ENCODE results near the gene CCDC88A. TPM values are rescaled to one million over a fixed set of nuclear protein-coding genes. Genes with fewer than 3 reads are reported as not detected.
"Not testable (repeated sequence)": the region's sequence is repeated elsewhere in the genome, so short reads cannot be mapped to it uniquely, and the experiment has no call there.

Gene CCDC88A
- total and polyA plus RNA-seq, 4 donors: 126 to 223 (median 205) TPM

GRCh38 chr2:55391615-55392242 is 27.9 kb downstream of the CCDC88A start:
- no CpG with 5 or more reads among the region's 3 CpGs for WGBS (ENCODE audit: insufficient coverage)
- H3K27me3 ChIP-seq (ENCODE audit: control insufficient read depth, insufficient read depth, low read length): no peaks in the 10 kb centered on the region
- no peak overlapping the region for H3K4me3 ChIP-seq (ENCODE audit: low read depth, low read length)
- H3K27ac ChIP-seq (ENCODE audit: low read depth, low read length): no peak overlapping the region
- H3K4me1 ChIP-seq (ENCODE audit: control insufficient read depth, insufficient read depth, low read length): no peaks in the 10 kb centered on the region
- peaks cover 3% of the 10 kb centered on the region for H3K9me3 ChIP-seq (ENCODE audit: control insufficient read depth, insufficient read depth, low read length)
- no peak for DNase-seq (ENCODE audit: low read depth in 4 of 6, low spot score in 6 of 6)
- H3K36me3 ChIP-seq (ENCODE audit: control insufficient read depth, insufficient read depth, low read length): peaks cover 2% of the 10 kb centered on the region

GRCh38 chr2:55391155-55391554 is 28.5 kb downstream of the CCDC88A start:
- Histone ChIP-seq H3K9me3 (ENCODE audit: control insufficient read depth, insufficient read depth, low read length) (peaks cover 3% of the 10 kb centered on the region), H3K27ac (ENCODE audit: low read depth, low read length) (no peak overlapping the region), H3K36me3 (ENCODE audit: control insufficient read depth, insufficient read depth, low read length) (peaks cover 7% of the 10 kb centered on the region), H3K4me1 (ENCODE audit: control insufficient read depth, insufficient read depth, low read length) (no peaks in the 10 kb centered on the region), H3K27me3 (ENCODE audit: control insufficient read depth, insufficient read depth, low read length) (no peaks in the 10 kb centered on the region), H3K4me3 (ENCODE audit: low read depth, low read length) (no peak overlapping the region)
- 80% methylated on average over 1 of the region's 2 CpGs for WGBS (ENCODE audit: insufficient coverage)
- DNase-seq (ENCODE audit: low read depth in 4 of 6, low spot score in 6 of 6): no peak

- not testable (repeated sequence) for H3K36me3 ChIP-seq (ENCODE audit: control insufficient read depth, insufficient read depth, low read length); H3K4me1 ChIP-seq (ENCODE audit: control insufficient read depth, insufficient read depth, low read length); H3K27me3 ChIP-seq (ENCODE audit: control insufficient read depth, insufficient read depth, low read length); H3K4me3 ChIP-seq (ENCODE audit: low read depth, low read length); H3K27ac ChIP-seq (ENCODE audit: low read depth, low read length); DNase-seq (ENCODE audit: low read depth in 4 of 6, low spot score in 6 of 6); H3K9me3 ChIP-seq (ENCODE audit: control insufficient read depth, insufficient read depth, low read length)
- 92% methylated on average over 3 of the region's 10 CpGs for WGBS (ENCODE audit: insufficient coverage)
Observed at GRCh38 chr2:55385516-55385915, 34.1 kb downstream of the CCDC88A start.

- WGBS (ENCODE audit: insufficient coverage): no CpG with 5 or more reads among the region's 4 CpGs
- Histone ChIP-seq H3K4me1 (ENCODE audit: control insufficient read depth, insufficient read depth, low read length) (no peaks in the 10 kb centered on the region), H3K27ac (ENCODE audit: low read depth, low read length) (no peak overlapping the region), H3K27me3 (ENCODE audit: control insufficient read depth, insufficient read depth, low read length) (no peaks in the 10 kb centered on the region), H3K4me3 (ENCODE audit: low read depth, low read length) (no peak overlapping the region), H3K36me3 (ENCODE audit: control insufficient read depth, insufficient read depth, low read length) (peaks cover 9% of the 10 kb centered on the region), H3K9me3 (ENCODE audit: control insufficient read depth, insufficient read depth, low read length) (no peaks in the 10 kb centered on the region)
- DNase-seq (ENCODE audit: low read depth in 4 of 6, low spot score in 6 of 6): no peak
Observed at GRCh38 chr2:55384786-55385185, 34.9 kb downstream of the CCDC88A start.

GRCh38 chr2:55371376-55371775 is 48.3 kb downstream of the CCDC88A start:
- no peak for DNase-seq (ENCODE audit: low read depth in 4 of 6, low spot score in 6 of 6)
- H3K36me3 ChIP-seq (ENCODE audit: control insufficient read depth, insufficient read depth, low read length): peaks cover 6% of the 10 kb centered on the region
- no peak overlapping the region for H3K4me3 ChIP-seq (ENCODE audit: low read depth, low read length)
- H3K9me3 ChIP-seq (ENCODE audit: control insufficient read depth, insufficient read depth, low read length): no peaks in the 10 kb centered on the region
- H3K27me3 ChIP-seq (ENCODE audit: control insufficient read depth, insufficient read depth, low read length): no peaks in the 10 kb centered on the region
- H3K27ac ChIP-seq (ENCODE audit: low read depth, low read length): no peak overlapping the region
- H3K4me1 ChIP-seq (ENCODE audit: control insufficient read depth, insufficient read depth, low read length): no peaks in the 10 kb centered on the region

- no peak overlapping the region for H3K27ac ChIP-seq (ENCODE audit: low read depth, low read length)
Observed at GRCh38 chr2:55370208-55370607, 49.4 kb downstream of the CCDC88A start.

GRCh38 chr2:55365303-55365702 is 54.4 kb downstream of the CCDC88A start:
- Histone ChIP-seq H3K9me3 (ENCODE audit: control insufficient read depth, insufficient read depth, low read length) (no peaks in the 10 kb centered on the region), H3K36me3 (ENCODE audit: control insufficient read depth, insufficient read depth, low read length) (no peaks in the 10 kb centered on the region), H3K27me3 (ENCODE audit: control insufficient read depth, insufficient read depth, low read length) (no peaks in the 10 kb centered on the region), H3K4me1 (ENCODE audit: control insufficient read depth, insufficient read depth, low read length) (no peaks in the 10 kb centered on the region), H3K4me3 (ENCODE audit: low read depth, low read length) (no peak overlapping the region), H3K27ac (ENCODE audit: low read depth, low read length) (peak overlapping the region; percentile 75)
- 33% methylated on average over 2 of the region's 3 CpGs for WGBS (ENCODE audit: insufficient coverage)
- no peak for DNase-seq (ENCODE audit: low read depth in 4 of 6, low spot score in 6 of 6)

More at GRCh38 chr2:55370208-55370607, 49.4 kb downstream of the CCDC88A start:
- H3K4me1 ChIP-seq (ENCODE audit: control insufficient read depth, insufficient read depth, low read length): no peaks in the 10 kb centered on the region
- 100% methylated on average over 4 of the region's 4 CpGs for WGBS (ENCODE audit: insufficient coverage)
- H3K9me3 ChIP-seq (ENCODE audit: control insufficient read depth, insufficient read depth, low read length): no peaks in the 10 kb centered on the region
- no peak for DNase-seq (ENCODE audit: low read depth in 4 of 6, low spot score in 6 of 6)
- no peak overlapping the region for H3K4me3 ChIP-seq (ENCODE audit: low read depth, low read length)
- H3K27me3 ChIP-seq (ENCODE audit: control insufficient read depth, insufficient read depth, low read length): no peaks in the 10 kb centered on the region
- peaks cover 6% of the 10 kb centered on the region for H3K36me3 ChIP-seq (ENCODE audit: control insufficient read depth, insufficient read depth, low read length)

- Histone ChIP-seq H3K4me3 (ENCODE audit: low read depth, low read length) (peak overlapping the region; percentile 2), H3K36me3 (ENCODE audit: control insufficient read depth, insufficient read depth, low read length) (no peaks in the 10 kb centered on the region), H3K27ac (ENCODE audit: low read depth, low read length) (peak overlapping the region; percentile 75), H3K4me1 (ENCODE audit: control insufficient read depth, insufficient read depth, low read length) (no peaks in the 10 kb centered on the region), H3K9me3 (ENCODE audit: control insufficient read depth, insufficient read depth, low read length) (no peaks in the 10 kb centered on the region), H3K27me3 (ENCODE audit: control insufficient read depth, insufficient read depth, low read length) (no peaks in the 10 kb centered on the region)
- WGBS (ENCODE audit: insufficient coverage): 17% methylated on average over 1 of the region's 3 CpGs
- peak; percentile 43 to 90 (median 62) for DNase-seq (ENCODE audit: low read depth in 4 of 6, low spot score in 6 of 6)
Observed at GRCh38 chr2:55364189-55365055, 55.2 kb downstream of the CCDC88A start.

GRCh38 chr2:55363636-55364035 is 56.0 kb downstream of the CCDC88A start:
- peak overlapping the region; percentile 75 for H3K27ac ChIP-seq (ENCODE audit: low read depth, low read length)
- H3K9me3 ChIP-seq (ENCODE audit: control insufficient read depth, insufficient read depth, low read length): no peaks in the 10 kb centered on the region
- no peak overlapping the region for H3K4me3 ChIP-seq (ENCODE audit: low read depth, low read length)
- H3K4me1 ChIP-seq (ENCODE audit: control insufficient read depth, insufficient read depth, low read length): no peaks in the 10 kb centered on the region
- H3K27me3 ChIP-seq (ENCODE audit: control insufficient read depth, insufficient read depth, low read length): no peaks in the 10 kb centered on the region
- no peak for DNase-seq (ENCODE audit: low read depth in 4 of 6, low spot score in 6 of 6)
- no peaks in the 10 kb centered on the region for H3K36me3 ChIP-seq (ENCODE audit: control insufficient read depth, insufficient read depth, low read length)
- WGBS (ENCODE audit: insufficient coverage): no CpG with 5 or more reads among the region's 3 CpGs
